Panc1 (cell line): ENCODE data around the gene GNAI3. TPM values are rescaled to one million over a fixed set of nuclear protein-coding genes. Genes with fewer than 3 reads are reported as not detected.
A peak's percentile ranks its signal among the peaks of the same experiment; 100 is the strongest.

ENCODE experiments used
- ATAC-seq: fragments of 200-7000 bp; cut with Tn5 transposase; 2 replicates; pipeline ENCODE4 v1.9.1; 2020; ENCODE audit warnings: mild to moderate bottlenecking, moderate library complexity
- BruUV-seq: library from RNA; stranded (reverse); fragments of 400-500 nt; replicated peaks from 2 replicates; lab custom pipeline; 2021; lab: Mats Ljungman, UMichigan
- CTCF ChIA-PET: fragments of 300-600 bp; sonication (Branson Sonifier 250); formaldehyde crosslinking; loops from one replicate; lab custom pipeline; 2022; ENCODE audit warnings: antibody characterized with exemption; lab: Charles Lee
- POLR2A ChIA-PET: fragments of 300-600 bp; sonication (Branson Sonifier 250); formaldehyde crosslinking; loops from one replicate; lab custom pipeline; 2022; ENCODE audit warnings: antibody characterized with exemption; lab: Charles Lee
- DNase-seq: peaks from one replicate; pipeline ENCODE4 v3.0.0-alpha.2; 2010; ENCODE audit warnings: low read depth, low spot score
- H3K27ac ChIP-seq: 2 replicates; pipeline ENCODE4 v1.5.1; 2011; ENCODE audit warnings: mild to moderate bottlenecking, low read length, inconsistent platforms
- H3K27me3 ChIP-seq: fragments of 200-500 bp; sonication (Bioruptor generic); 2 replicates; pipeline ENCODE4 v1.6.0; 2014; ENCODE audit warnings: low read length, inconsistent platforms; ENCODE audit not compliant: control insufficient read depth, insufficient read depth
- H3K36me3 ChIP-seq: fragments of 200-500 bp; sonication (Bioruptor generic); 2 replicates; pipeline ENCODE4 v1.5.1; 2014; ENCODE audit warnings: inconsistent platforms, mild to moderate bottlenecking, low read length, moderate library complexity; ENCODE audit not compliant: control insufficient read depth, insufficient read depth
- H3K4me1 ChIP-seq: 2 replicates; pipeline ENCODE4 v1.5.1; 2011; ENCODE audit warnings: inconsistent platforms, mild to moderate bottlenecking, low read length, moderate library complexity; ENCODE audit not compliant: control insufficient read depth, insufficient read depth
- H3K4me3 ChIP-seq, 2 experiments: 2 replicates each; pipeline ENCODE4 v1.5.1; 2011 to 2012; ENCODE audit warnings: low read depth in 2 of 2, low read length in 2 of 2, mild to moderate bottlenecking in 2 of 2, inconsistent platforms in 1 of 2, moderate library complexity in 1 of 2
- H3K9me3 ChIP-seq: fragments of 200-500 bp; sonication (Bioruptor generic); 2 replicates; pipeline ENCODE4 v1.5.1; 2014; ENCODE audit warnings: low read depth, mild to moderate bottlenecking, inconsistent platforms, low read length, moderate library complexity; ENCODE audit not compliant: control insufficient read depth, insufficient read depth
- CTCF ChIP-seq: fragments of 450-650 bp; IDR thresholded peaks from 2 replicates; pipeline ENCODE4 v1.5.1; 2017; ENCODE audit warnings: mild to moderate bottlenecking
- POLR2AphosphoS5 ChIP-seq: IDR thresholded peaks from 2 replicates; pipeline ENCODE4 v1.6.1; 2012; ENCODE audit warnings: mild to moderate bottlenecking, low read depth, low read length, moderate library complexity
- SIN3A ChIP-seq: IDR thresholded peaks from 2 replicates; pipeline ENCODE4 v1.6.1; 2012; ENCODE audit warnings: low read depth, mild to moderate bottlenecking, low read length, moderate library complexity, borderline replicate concordance; ENCODE audit not compliant: insufficient read depth
- TCF7L2 ChIP-seq: IDR thresholded peaks from 2 replicates; pipeline ENCODE4 v1.6.1; 2011; ENCODE audit warnings: mild to moderate bottlenecking, low read depth, low read length, inconsistent platforms
- in situ Hi-C: cut with HindIII; loops from 2 replicates; pipeline ENCODE4 v1.10.0; 2016; ENCODE audit warnings: low sequenced_read_pairs, low pct_unique_long_range_greater_than_20kb
- intact Hi-C: fragments of 100-400 bp; cut with micrococcal nuclease; formaldehyde crosslinking; loops from one replicate; pipeline ENCODE4 v1.10.0; 2022; ENCODE audit not compliant: unreplicated experiment
- total RNA-seq: library from RNA; stranded (reverse); gene quantifications from one replicate; pipeline ENCODE4 v1.2.1, GENCODE V29; 2021; ENCODE audit not compliant: unreplicated experiment
- TF ChIP-seq, protein P1 (sequence below), 2 experiments: IDR thresholded peaks; 2 replicates each; pipeline ENCODE4 v1.6.1; 2011 to 2012; ENCODE audit warnings: low read depth in 2 of 2, control low read depth in 1 of 2, low read length in 1 of 2, mild to moderate bottlenecking in 1 of 2, moderate library complexity in 1 of 2; ENCODE audit not compliant: insufficient read depth in 1 of 2

The GNAI3 gene
- total RNA-seq, 1 experiment from 2014 or later = 6.4 TPM

- no peaks in the 10 kb centered on the region for H3K9me3 ChIP-seq
- DNase-seq (peak; percentile 64), ATAC-seq (peak; percentile 64)
- H3K27ac ChIP-seq = no peak overlapping the region
- no peaks in the 10 kb centered on the region for H3K27me3 ChIP-seq
- no peaks in the 10 kb centered on the region for H3K36me3 ChIP-seq
- BruUV-seq = no TSS peak
- no peak for TF ChIP-seq SIN3A
- no peak for TF ChIP-seq TCF7L2
- TF ChIP-seq POLR2AphosphoS5 = no peak
- TF ChIP-seq CTCF = peak; percentile 91
- TF ChIP-seq, protein P1, sequence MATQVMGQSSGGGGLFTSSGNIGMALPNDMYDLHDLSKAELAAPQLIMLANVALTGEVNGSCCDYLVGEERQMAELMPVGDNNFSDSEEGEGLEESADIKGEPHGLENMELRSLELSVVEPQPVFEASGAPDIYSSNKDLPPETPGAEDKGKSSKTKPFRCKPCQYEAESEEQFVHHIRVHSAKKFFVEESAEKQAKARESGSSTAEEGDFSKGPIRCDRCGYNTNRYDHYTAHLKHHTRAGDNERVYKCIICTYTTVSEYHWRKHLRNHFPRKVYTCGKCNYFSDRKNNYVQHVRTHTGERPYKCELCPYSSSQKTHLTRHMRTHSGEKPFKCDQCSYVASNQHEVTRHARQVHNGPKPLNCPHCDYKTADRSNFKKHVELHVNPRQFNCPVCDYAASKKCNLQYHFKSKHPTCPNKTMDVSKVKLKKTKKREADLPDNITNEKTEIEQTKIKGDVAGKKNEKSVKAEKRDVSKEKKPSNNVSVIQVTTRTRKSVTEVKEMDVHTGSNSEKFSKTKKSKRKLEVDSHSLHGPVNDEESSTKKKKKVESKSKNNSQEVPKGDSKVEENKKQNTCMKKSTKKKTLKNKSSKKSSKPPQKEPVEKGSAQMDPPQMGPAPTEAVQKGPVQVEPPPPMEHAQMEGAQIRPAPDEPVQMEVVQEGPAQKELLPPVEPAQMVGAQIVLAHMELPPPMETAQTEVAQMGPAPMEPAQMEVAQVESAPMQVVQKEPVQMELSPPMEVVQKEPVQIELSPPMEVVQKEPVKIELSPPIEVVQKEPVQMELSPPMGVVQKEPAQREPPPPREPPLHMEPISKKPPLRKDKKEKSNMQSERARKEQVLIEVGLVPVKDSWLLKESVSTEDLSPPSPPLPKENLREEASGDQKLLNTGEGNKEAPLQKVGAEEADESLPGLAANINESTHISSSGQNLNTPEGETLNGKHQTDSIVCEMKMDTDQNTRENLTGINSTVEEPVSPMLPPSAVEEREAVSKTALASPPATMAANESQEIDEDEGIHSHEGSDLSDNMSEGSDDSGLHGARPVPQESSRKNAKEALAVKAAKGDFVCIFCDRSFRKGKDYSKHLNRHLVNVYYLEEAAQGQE (IDR thresholded peaks at IDR 0.05; ENCODE audit: insufficient read depth in 1 of 2, low read depth in 2 of 2, low read length in 1 of 2) = no peak
- intact Hi-C loops (loop anchor here (5.0 kb wide), 1 partner anchor 342 kb away; the partner anchor contains the start of gene AHCYL1), in situ Hi-C loops (no loop called here)
- no peak overlapping the region for H3K4me3 ChIP-seq
- POLR2A ChIA-PET = interaction anchor here (0.9 kb wide), 1 partner anchor 27 kb away, joined by 3 read pairs; the partner anchor contains the start of gene GSTM2
- peaks cover 8% of the 10 kb centered on the region for H3K4me1 ChIP-seq
- CTCF ChIA-PET = interaction anchor here (0.6 to 2.6 kb wide), 10 partner anchors 10 to 361 kb away, joined by 3 to 18 read pairs (median 4); partner anchors contain the start of genes AHCYL1 and GNAI3
Measured at GRCh38 chr1:109640285-109640865, 92.0 kb downstream of the GNAI3 start.

DNA sequence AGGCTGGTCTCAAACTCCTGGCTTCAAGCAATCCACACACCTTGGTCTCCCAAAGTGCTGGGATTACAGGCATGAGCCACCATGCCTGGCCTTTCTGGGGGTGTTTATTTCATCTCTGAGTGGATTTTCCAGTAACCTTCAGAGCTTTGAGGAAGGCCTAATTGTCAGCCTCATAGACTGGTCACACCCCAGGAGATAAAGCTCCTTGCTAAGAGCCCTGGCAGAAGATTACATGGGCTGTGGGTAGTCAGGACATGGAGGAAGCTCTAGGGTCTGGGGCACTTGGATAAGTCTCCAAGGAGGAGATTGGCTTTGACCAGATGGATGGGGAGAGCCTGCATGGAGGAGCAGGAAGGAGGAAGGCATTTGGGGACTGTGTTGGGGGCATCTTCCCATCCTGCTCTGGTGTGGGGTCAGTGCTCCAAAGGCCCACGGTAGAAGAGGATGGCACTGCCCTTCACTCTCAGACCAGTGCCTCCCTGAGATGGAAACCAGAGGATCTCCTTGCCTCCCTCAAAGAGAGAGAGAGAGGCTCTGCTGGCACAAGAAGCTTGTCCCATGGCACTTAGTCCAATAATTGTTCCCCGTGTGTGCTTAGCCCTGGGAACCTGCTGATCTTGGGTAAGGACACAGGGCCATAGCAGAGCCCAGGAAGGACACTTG lies 92.8 kb downstream of the GNAI3 start:
- BruUV-seq = no TSS peak
- ChIA-PET POLR2A (no interaction called here), CTCF (interaction anchor here (0.5 to 2.6 kb wide), 5 partner anchors 11 to 361 kb away, joined by 4 to 18 read pairs (median 4); partner anchors contain the start of gene AHCYL1)
- Histone ChIP-seq H3K9me3 (no peaks in the 10 kb centered on the region), H3K36me3 (no peaks in the 10 kb centered on the region), H3K4me3 (no peak overlapping the region), H3K27ac (no peak overlapping the region), H3K27me3 (no peaks in the 10 kb centered on the region), H3K4me1 (peaks cover 8% of the 10 kb centered on the region)
- no peak for ATAC-seq
- in situ Hi-C loops (no loop called here), intact Hi-C loops (loop anchor here (5.0 kb wide), 1 partner anchor 341 kb away; the partner anchor contains the start of gene AHCYL1)
- DNase-seq = no peak
- TF ChIP-seq POLR2AphosphoS5 (no peak), SIN3A (no peak), TCF7L2 (no peak), CTCF (no peak)
- TF ChIP-seq, protein P1 (IDR thresholded peaks at IDR 0.05; ENCODE audit: insufficient read depth in 1 of 2, low read depth in 2 of 2, low read length in 1 of 2) = no peak
